GM19351 (cell line): ENCODE measurements around the gene MFSD6.
"Not testable (repeated sequence)": the region's sequence is repeated elsewhere in the genome, so short reads cannot be mapped to it uniquely, and the experiment has no call there.

Source experiments
- ATAC-seq: cut with Tn5 transposase; IDR thresholded peaks from one replicate; pipeline ENCODE4 v1.9.1; 2021; ENCODE audit warnings: mild to moderate bottlenecking, moderate library complexity; ENCODE audit not compliant: unreplicated experiment

The MFSD6 gene

GRCh38 chr2:190404487-190404886, 3.7 kb upstream of the MFSD6 start:
- no peak for ATAC-seq

- ATAC-seq, result no peak
Measured at GRCh38 chr2:190405070-190405469, 3.1 kb upstream of the MFSD6 start.

GRCh38 chr2:190405995-190406394, 2.2 kb upstream of the MFSD6 start:
- ATAC-seq, result no peak

- ATAC-seq, result no peak
Measured at GRCh38 chr2:190406805-190407204, 1.4 kb upstream of the MFSD6 start.

- ATAC-seq, result no peak
Measured at GRCh38 chr2:190407246-190407661, 901 bp upstream of the MFSD6 start.

- peak; percentile 59 for ATAC-seq
Measured at GRCh38 chr2:190408538-190409271, 550 bp downstream of the MFSD6 start.

GRCh38 chr2:190409616-190410015, 1.5 kb downstream of the MFSD6 start:
- ATAC-seq, result no peak

GRCh38 chr2:190410166-190410565, 2.0 kb downstream of the MFSD6 start:
- ATAC-seq, result no peak

- ATAC-seq, result no peak
Measured at GRCh38 chr2:190412966-190413365, 4.8 kb downstream of the MFSD6 start.

GRCh38 chr2:190413421-190413820, 5.3 kb downstream of the MFSD6 start:
- no peak for ATAC-seq

GRCh38 chr2:190415251-190415650, 7.1 kb downstream of the MFSD6 start:
- ATAC-seq, result no peak

- no peak for ATAC-seq
Measured at GRCh38 chr2:190415794-190416775, 7.9 kb downstream of the MFSD6 start.

GRCh38 chr2:190417045-190417842, 9.1 kb downstream of the MFSD6 start:
- ATAC-seq, result no peak

- no peak for ATAC-seq
Measured at GRCh38 chr2:190418727-190419126, 10.6 kb downstream of the MFSD6 start.

- ATAC-seq, result no peak
Measured at GRCh38 chr2:190420801-190421200, 12.6 kb downstream of the MFSD6 start.

GRCh38 chr2:190425221-190425866, 17.2 kb downstream of the MFSD6 start:
- ATAC-seq, result no peak

GRCh38 chr2:190425883-190426658, 17.9 kb downstream of the MFSD6 start:
- no peak for ATAC-seq

GRCh38 chr2:190430866-190431265, 22.7 kb downstream of the MFSD6 start:
- ATAC-seq, result not testable (repeated sequence)

- ATAC-seq, result no peak
Measured at GRCh38 chr2:190431907-190432306, 23.8 kb downstream of the MFSD6 start.
